SK-N-SH treated with all-trans-retinoic acid at 6 μM for 48 hours (cell line): ENCODE measurements around the gene OXNAD1.

Experiments used
- BACH2 ChIP-seq: fragments of 250-450 bp; sonication (Bioruptor Pico); IDR thresholded peaks from 2 replicates; pipeline ENCODE4 v1.9.0; 2021; ENCODE audit warnings: mild to moderate bottlenecking, borderline replicate concordance
- SNAI2 ChIP-seq: fragments of 250-450 bp; sonication (Bioruptor Pico); IDR thresholded peaks from 2 replicates; pipeline ENCODE4 v1.5.0; 2020; ENCODE audit warnings: mild to moderate bottlenecking, moderate library complexity
- ZNF70 ChIP-seq: fragments of 450-650 bp; formaldehyde crosslinking; IDR thresholded peaks from 2 replicates; pipeline ENCODE4 v1.5.0; 2020; ENCODE audit warnings: mild to moderate bottlenecking, moderate library complexity
- TF ChIP-seq, protein P1 (sequence below): fragments of 250-450 bp; sonication (Bioruptor Pico); IDR thresholded peaks from 2 replicates; pipeline ENCODE4 v1.8.0; 2020; ENCODE audit warnings: mild to moderate bottlenecking, moderate library complexity, borderline replicate concordance

DNA sequence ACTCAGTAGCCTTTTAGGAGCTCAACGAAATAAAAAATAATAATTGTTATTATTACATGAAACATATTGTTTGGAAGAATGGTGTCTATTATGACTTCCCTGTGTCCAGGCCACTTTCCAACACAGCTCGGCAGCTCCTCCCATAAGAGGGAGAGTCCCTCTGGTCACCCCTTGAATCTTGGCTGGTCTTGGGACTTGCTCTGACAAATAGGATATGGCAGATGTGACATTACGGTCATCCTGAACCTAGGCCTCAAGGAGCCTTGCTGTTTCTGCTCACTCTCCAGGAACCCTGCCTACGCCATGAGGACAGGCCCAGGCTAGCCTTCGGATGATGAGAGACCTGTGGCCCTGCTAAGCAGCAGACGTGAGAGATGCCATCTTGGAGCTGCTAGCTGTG is 71.8 kb downstream of the OXNAD1 start:
- TF ChIP-seq BACH2 (no peak), ZNF70 (CRISPR knock-in tag) (no peak), SNAI2 (CRISPR knock-in tag) (no peak)
- TF ChIP-seq, protein P1, sequence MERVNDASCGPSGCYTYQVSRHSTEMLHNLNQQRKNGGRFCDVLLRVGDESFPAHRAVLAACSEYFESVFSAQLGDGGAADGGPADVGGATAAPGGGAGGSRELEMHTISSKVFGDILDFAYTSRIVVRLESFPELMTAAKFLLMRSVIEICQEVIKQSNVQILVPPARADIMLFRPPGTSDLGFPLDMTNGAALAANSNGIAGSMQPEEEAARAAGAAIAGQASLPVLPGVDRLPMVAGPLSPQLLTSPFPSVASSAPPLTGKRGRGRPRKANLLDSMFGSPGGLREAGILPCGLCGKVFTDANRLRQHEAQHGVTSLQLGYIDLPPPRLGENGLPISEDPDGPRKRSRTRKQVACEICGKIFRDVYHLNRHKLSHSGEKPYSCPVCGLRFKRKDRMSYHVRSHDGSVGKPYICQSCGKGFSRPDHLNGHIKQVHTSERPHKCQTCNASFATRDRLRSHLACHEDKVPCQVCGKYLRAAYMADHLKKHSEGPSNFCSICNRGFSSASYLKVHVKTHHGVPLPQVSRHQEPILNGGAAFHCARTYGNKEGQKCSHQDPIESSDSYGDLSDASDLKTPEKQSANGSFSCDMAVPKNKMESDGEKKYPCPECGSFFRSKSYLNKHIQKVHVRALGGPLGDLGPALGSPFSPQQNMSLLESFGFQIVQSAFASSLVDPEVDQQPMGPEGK (CRISPR knock-in tag) = no peak
